Spleen (tissue), 11 donors: Measurements from ENCODE around the gene SLC10A1. TPM values are rescaled to one million over a fixed set of nuclear protein-coding genes. Genes with fewer than 3 reads are reported as not detected.
"Not testable (repeated sequence)": the region's sequence is repeated elsewhere in the genome, so short reads cannot be mapped to it uniquely, and the experiment has no call there.

Experiments used
- DNase-seq: peaks from one replicate; pipeline ENCODE4 v3.0.0-alpha.2; 2020
- H3K27ac ChIP-seq, 8 donors: fragments of 200-600 bp; sonication (generic) in 7 of 8; 1 replicate in 4 of 8; 2 replicates in 4 of 8; pipeline versions ENCODE4 v1.5.0 to v1.8.0; 2016 to 2021; ENCODE audit warnings: inconsistent platforms in 4 of 8, mild to moderate bottlenecking in 4 of 8, moderate library complexity in 1 of 8
- H3K27me3 ChIP-seq, 7 donors: fragments of 200-600 bp; sonication (generic) in 6 of 7; replicated peaks in 1 of 7; 1 replicate in 4 of 7; 2 replicates in 3 of 7; pipeline versions ENCODE4 v1.5.0 to v1.8.0; 2016 to 2021; ENCODE audit warnings: inconsistent platforms in 3 of 7, mild to moderate bottlenecking in 1 of 7
- H3K36me3 ChIP-seq, 6 donors: fragments of 200-600 bp; sonication (generic) in 5 of 6; 1 replicate in 4 of 6; 2 replicates in 2 of 6; pipeline versions ENCODE4 v1.5.0 to v1.8.0; 2016 to 2021; ENCODE audit warnings: inconsistent platforms in 2 of 6
- H3K4me1 ChIP-seq, 6 donors: fragments of 200-600 bp; sonication (generic) in 5 of 6; 1 replicate in 3 of 6; 2 replicates in 3 of 6; pipeline versions ENCODE4 v1.5.0 to v1.8.0; 2016 to 2021; ENCODE audit warnings: inconsistent platforms in 3 of 6
- H3K4me3 ChIP-seq, 8 donors: fragments of 200-600 bp; sonication (generic) in 7 of 8; 1 replicate in 4 of 8; 2 replicates in 4 of 8; pipeline versions ENCODE4 v1.5.0 to v1.8.0; 2016 to 2021; ENCODE audit warnings: inconsistent platforms in 4 of 8, mild to moderate bottlenecking in 4 of 8, moderate library complexity in 2 of 8
- H3K9me3 ChIP-seq, 8 donors: fragments of 200-600 bp; sonication (generic) in 7 of 8; 1 replicate in 4 of 8; 2 replicates in 4 of 8; pipeline versions ENCODE4 v1.5.0 to v1.8.0; 2016 to 2021; ENCODE audit warnings: inconsistent platforms in 4 of 8
- CTCF ChIP-seq, 11 experiments: fragments of 200-600 bp in 7 of 11; fragments of 450-650 bp in 4 of 11; sonication (generic) in 4 of 11; IDR thresholded peaks in 8 of 11; conservative IDR thresholded peaks in 3 of 11; 1 replicate in 7 of 11; 2 replicates in 4 of 11; pipeline versions ENCODE4 v1.4.0 to v1.8.0; 2016 to 2021; ENCODE audit warnings: antibody characterized with exemption in 11 of 11, inconsistent platforms in 4 of 11, mild to moderate bottlenecking in 1 of 11
- POLR2A ChIP-seq, 3 donors: fragments of 450-650 bp; IDR thresholded peaks; one replicate each; pipeline ENCODE4 v1.5.1; 2017; ENCODE audit warnings: antibody characterized with exemption in 3 of 3, mild to moderate bottlenecking in 1 of 3
- POLR2AphosphoS5 ChIP-seq, 3 donors: sonication (generic); formaldehyde crosslinking; IDR thresholded peaks; one replicate each; pipeline ENCODE4 v1.5.1; 2017; ENCODE audit warnings: antibody characterized with exemption in 3 of 3
- WGBS, 5 donors: extraction: QIAGEN DNeasy Blood & Tissue Kit in 3 of 5; methylation state at CpG; one replicate each; pipeline versions ENCODE4 v1.1.5 to v1.1.7; 2013 to 2018; 5-methylcytosine and 5-hydroxymethylcytosine counted together
- intact Hi-C: fragments of 100-400 bp; cut with DNase I; formaldehyde crosslinking; loops from one replicate; pipeline ENCODE4 v1.15.0; 2023; ENCODE audit warnings: low total_unique reads
- polyA plus RNA-seq, 3 donors: library from polyadenylated mRNA; stranded (reverse); fragments of 200-250 nt; gene quantifications; one replicate each; pipeline ENCODE4 v1.2.1, GENCODE V29; 2013
- total RNA-seq, 7 donors: library from RNA; depleted of rRNA in 3 of 7; stranded (reverse); fragments of >200 nt in 3 of 7; fragmentation: NEBNext Ultra II Directional in 4 of 7; extraction: Animal tissue kit (Norgen Biotek cat#: 25700) in 4 of 7; gene quantifications; one replicate each; pipeline versions ENCODE4 v1.1.0 to v1.2.1, GENCODE V29; 2016 to 2021
- donor health status: healthy with polysubstance abuse.
- donor health status: DM: no; HTN: no; CAD: no; lungs with moderate emphysema.
- donor health status: DM: no; HTN: no; CAD: no.
- donor health status: Bipolar disorder and iron deficiency.
- donor health status: healthy.
- donor health status: DM: no; HTN: no; CAD: no.
- donor health status: DM: yes; HTN: yes; CAD: no.

The SLC10A1 gene
- total and polyA plus RNA-seq, 10 donors, result not detected

GRCh38 chr14:69816216-69816615 is 19.2 kb upstream of the SLC10A1 start:
- H3K4me1 ChIP-seq, result peaks cover 7 to 16% (median 12%) of the 10 kb centered on the region in 6 donors
- no peak for TF ChIP-seq CTCF (IDR thresholded peaks at IDR 0.05 in 8 of 11, conservative IDR thresholded peaks at IDR 0.05 in 3 of 11)
- no peak for TF ChIP-seq POLR2AphosphoS5 (IDR thresholded peaks at IDR 0.05)
- no peak for TF ChIP-seq POLR2A (IDR thresholded peaks at IDR 0.05)
- 82 to 94% (median 88%) methylated on average over 5 of the region's 5 CpGs for WGBS, 5 donors
- intact Hi-C loops, result no loop called here
- H3K27ac ChIP-seq, result no peak overlapping the region
- H3K9me3 ChIP-seq, result no peaks in the 10 kb centered on the region
- no peaks in the 10 kb centered on the region for H3K36me3 ChIP-seq
- H3K4me3 ChIP-seq, result no peak overlapping the region
- DNase-seq, result no peak
- peaks cover 0 to 24% (median 0%) of the 10 kb centered on the region in 7 donors for H3K27me3 ChIP-seq

GRCh38 chr14:69815556-69815955 is 18.5 kb upstream of the SLC10A1 start:
- 50 to 74% (median 58%) methylated on average over 5 of the region's 5 CpGs for WGBS, 5 donors
- Histone ChIP-seq H3K36me3 (no peaks in the 10 kb centered on the region), H3K4me3 (no peak overlapping the region), H3K9me3 (no peaks in the 10 kb centered on the region), H3K4me1 (peaks cover 7 to 16% (median 12%) of the 10 kb centered on the region in 6 donors), H3K27me3 (peaks cover 0 to 24% (median 0%) of the 10 kb centered on the region in 7 donors), H3K27ac (no peak overlapping the region)
- no peak for DNase-seq
- TF ChIP-seq POLR2AphosphoS5 (IDR thresholded peaks at IDR 0.05), result no peak
- no peak for TF ChIP-seq CTCF (IDR thresholded peaks at IDR 0.05 in 8 of 11, conservative IDR thresholded peaks at IDR 0.05 in 3 of 11)
- no peak for TF ChIP-seq POLR2A (IDR thresholded peaks at IDR 0.05)
- intact Hi-C loops, result no loop called here

- H3K36me3 ChIP-seq, result no peaks in the 10 kb centered on the region
- H3K4me3 ChIP-seq, result no peak overlapping the region
- H3K27ac ChIP-seq, result no peak overlapping the region
- 74 to 85% (median 76%) methylated on average over 3 of the region's 3 CpGs for WGBS, 5 donors
- H3K9me3 ChIP-seq, result no peaks in the 10 kb centered on the region
- peaks cover 7 to 11% (median 10%) of the 10 kb centered on the region in 6 donors for H3K4me1 ChIP-seq
- intact Hi-C loops, result no loop called here
- peaks cover 0 to 24% (median 0%) of the 10 kb centered on the region in 7 donors for H3K27me3 ChIP-seq
- DNase-seq, result no peak
- TF ChIP-seq POLR2AphosphoS5 (IDR thresholded peaks at IDR 0.05) (no peak), CTCF (IDR thresholded peaks at IDR 0.05 in 8 of 11, conservative IDR thresholded peaks at IDR 0.05 in 3 of 11) (no peak), POLR2A (IDR thresholded peaks at IDR 0.05) (no peak)
Measured at GRCh38 chr14:69814397-69814796, 17.4 kb upstream of the SLC10A1 start.

GRCh38 chr14:69813346-69813745 is 16.3 kb upstream of the SLC10A1 start:
- H3K27ac ChIP-seq, H3K4me1 ChIP-seq, DNase-seq, H3K36me3 ChIP-seq, intact Hi-C loops, H3K4me3 ChIP-seq, H3K9me3 ChIP-seq: not testable (repeated sequence)
- WGBS, 5 donors, result 78 to 89% (median 86%) methylated on average over 6 of the region's 6 CpGs
- H3K27me3 ChIP-seq, result peaks cover 0 to 22% (median 0%) of the 10 kb centered on the region in 7 donors

GRCh38 chr14:69812711-69813110 is 15.7 kb upstream of the SLC10A1 start:
- no peak for TF ChIP-seq CTCF (IDR thresholded peaks at IDR 0.05 in 8 of 11, conservative IDR thresholded peaks at IDR 0.05 in 3 of 11)
- no peak for TF ChIP-seq POLR2AphosphoS5 (IDR thresholded peaks at IDR 0.05)
- TF ChIP-seq POLR2A (IDR thresholded peaks at IDR 0.05), result no peak
- intact Hi-C loops, result no loop called here

More at GRCh38 chr14:69812711-69813110, 15.7 kb upstream of the SLC10A1 start:
- no peaks in the 10 kb centered on the region for H3K36me3 ChIP-seq
- no peak overlapping the region for H3K4me3 ChIP-seq
- no peak for DNase-seq
- H3K9me3 ChIP-seq, result no peaks in the 10 kb centered on the region
- H3K27me3 ChIP-seq, result peaks cover 0 to 16% (median 0%) of the 10 kb centered on the region in 7 donors
- H3K27ac ChIP-seq, result no peak overlapping the region
- no peaks in the 10 kb centered on the region for H3K4me1 ChIP-seq
- 80 to 92% (median 87%) methylated on average over 9 of the region's 9 CpGs for WGBS, 5 donors
